Heart right ventricle (tissue), 16 donors: ENCODE results near the gene SYTL3. TPM values are rescaled to one million over a fixed set of nuclear protein-coding genes. Genes with fewer than 3 reads are reported as not detected.

Experiments
- ATAC-seq, 8 donors: fragments of 200-7000 bp; cut with Tn5 transposase; one replicate each; pipeline ENCODE4 v1.9.1; 2020; ENCODE audit warnings: mild to moderate bottlenecking in 8 of 8, moderate library complexity in 8 of 8, moderate number of reproducible peaks in 1 of 8
- DNase-seq, 2 donors: peaks; one replicate each; pipeline ENCODE4 v3.0.0-alpha.2; 2020
- H3K27ac ChIP-seq, 10 donors: fragments of 200-600 bp; sonication (generic) in 2 of 10; one replicate each; pipeline versions ENCODE4 v1.5.0 to v1.8.0; 2020 to 2022; ENCODE audit warnings: mild to moderate bottlenecking in 3 of 10
- H3K27me3 ChIP-seq, 7 donors: fragments of 200-600 bp; one replicate each; pipeline ENCODE4 v1.8.0; 2021 to 2022; ENCODE audit warnings: mild to moderate bottlenecking in 2 of 7
- H3K36me3 ChIP-seq, 9 donors: fragments of 200-600 bp; sonication (generic) in 1 of 9; one replicate each; pipeline versions ENCODE4 v1.5.0 to v1.8.0; 2020 to 2022; ENCODE audit warnings: mild to moderate bottlenecking in 2 of 9
- H3K4me1 ChIP-seq, 9 donors: fragments of 200-600 bp; sonication (generic) in 1 of 9; one replicate each; pipeline versions ENCODE4 v1.5.0 to v1.8.0; 2020 to 2022; ENCODE audit warnings: mild to moderate bottlenecking in 4 of 9
- H3K4me3 ChIP-seq, 10 donors: fragments of 200-600 bp; sonication (generic) in 2 of 10; one replicate each; pipeline versions ENCODE4 v1.5.0 to v1.8.0; 2020 to 2022; ENCODE audit warnings: mild to moderate bottlenecking in 7 of 10, moderate library complexity in 2 of 10
- H3K9me3 ChIP-seq, 11 donors: fragments of 200-600 bp in 10 of 11; sonication (generic) in 2 of 11; one replicate each; pipeline versions ENCODE4 v1.5.0 to v1.8.0; 2013 to 2022; ENCODE audit warnings: mild to moderate bottlenecking in 2 of 11, control low read depth in 1 of 11, moderate library complexity in 1 of 11
- CTCF ChIP-seq, 9 donors: fragments of 200-600 bp; sonication (generic) in 2 of 9; IDR thresholded peaks; one replicate each; pipeline versions ENCODE4 v1.5.0 to v1.8.0; 2021 to 2022; ENCODE audit warnings: antibody characterized with exemption in 9 of 9, mild to moderate bottlenecking in 5 of 9, moderate library complexity in 1 of 9
- WGBS, 2 donors: extraction: QIAGEN DNeasy Blood & Tissue Kit; methylation state at CpG; one replicate each; pipeline ENCODE4 v1.1.7; 2013; ENCODE audit warnings: inconsistent platforms in 1 of 2; 5-methylcytosine and 5-hydroxymethylcytosine counted together
- intact Hi-C, 10 donors: fragments of 100-400 bp; cut with DNase I; formaldehyde crosslinking; loops; one replicate each; pipeline versions ENCODE4 v1.11.1 to v1.14.2; 2022
- polyA plus RNA-seq, 2 donors: library from polyadenylated mRNA; stranded (reverse); fragments of 200-250 nt; gene quantifications; one replicate each; pipeline ENCODE4 v1.2.3, GENCODE V29; 2013
- total RNA-seq, 10 donors: library from RNA; stranded (reverse); fragmentation: NEBNext Ultra II Directional in 3 of 10; extraction: Animal tissue kit (Norgen Biotek cat#: 25700) in 3 of 10; gene quantifications; one replicate each; pipeline versions ENCODE4 v1.2.1 to v1.2.4, GENCODE V29; 2021 to 2023
- donor health status: Arrhythmogenic right ventricular cardiomyopathy.
- donor health status: ischemic (EF 13 %, LVEDD 7.1; RV severe dilation, severe dysfunction).
- donor health status: healthy with polysubstance abuse.
- donor health status: DM: no; HTN: yes; CAD: no.
- donor health status: DM: no; HTN: no; CAD: no.
- donor health status: ischemic (EF 25% LVEDD 6.9; RV normal size, moderate dysfunction).
- donor health status: ischemic (EF 25% LVEDD 5.7; RV mildly dilated, moderate dysfunction).
- donor health status: healthy.
- donor health status: DM: yes; HTN: yes; CAD: no.
- donor health status: Ischemic cardiomyopathy.
- donor health status: ischemic (EF 35%, LVEDD 5.7; RV mildly dilated, moderate dysfunction).
- donor health status: nonischemic (EF 11% LVEDD 7.7; RV severe dilation, severe dysfunction).
- donor health status: DM: yes; HTN: yes; CAD: no.
- donor health status: PGD.
- donor health status: ischemic (EF 29% LVEDD 5.4; RV normal size, mild dysfunction).
- donor health status: nonischemic (EF 23%, LVEDD 6.1; RV moderate dilation, normal function).

Gene SYTL3
- total and polyA plus RNA-seq, 12 donors = 3.6 to 11.9 (median 8.1) TPM

GRCh38 chr6:158711264-158711663, 61.4 kb downstream of the SYTL3 start:
- WGBS, 2 donors = 63 to 66% methylated on average over 10 of the region's 10 CpGs
- DNase-seq (no peak), ATAC-seq (no peak)
- no peak for TF ChIP-seq CTCF (IDR thresholded peaks at IDR 0.05)
- no peaks in the 10 kb centered on the region for H3K27me3 ChIP-seq
- H3K36me3 ChIP-seq = peaks cover 0 to 13% (median 0%) of the 10 kb centered on the region in 9 donors
- no peaks in the 10 kb centered on the region for H3K9me3 ChIP-seq
- intact Hi-C loops = loop anchor here in 1 of 10 donors (5.0 kb wide), 1 partner anchor 261 kb away; no protein-coding TSS in a partner anchor
- H3K27ac ChIP-seq = no peak overlapping the region
- peak overlapping the region in 6 of 10 donors; percentile 15 to 35 (median 23) for H3K4me3 ChIP-seq
- H3K4me1 ChIP-seq = peaks cover 10 to 32% (median 23%) of the 10 kb centered on the region in 9 donors

GRCh38 chr6:158713469-158713868, 63.6 kb downstream of the SYTL3 start:
- H3K27me3 ChIP-seq = no peaks in the 10 kb centered on the region
- ATAC-seq (no peak), DNase-seq (no peak)
- H3K9me3 ChIP-seq = no peaks in the 10 kb centered on the region
- no peak overlapping the region for H3K4me3 ChIP-seq
- no peak overlapping the region for H3K27ac ChIP-seq
- peaks cover 0 to 35% (median 3%) of the 10 kb centered on the region in 9 donors for H3K4me1 ChIP-seq
- no peak for TF ChIP-seq CTCF (IDR thresholded peaks at IDR 0.05)
- peaks cover 0 to 19% (median 0%) of the 10 kb centered on the region in 9 donors for H3K36me3 ChIP-seq
- intact Hi-C loops = loop anchor here in 1 of 10 donors (5.0 kb wide), 1 partner anchor 259 kb away; no protein-coding TSS in a partner anchor
- WGBS, 2 donors = 88 to 89% methylated on average over 6 of the region's 6 CpGs

GRCh38 chr6:158714706-158715105, 64.9 kb downstream of the SYTL3 start:
- intact Hi-C loops = loop anchor here in 3 of 10 donors (5.0 kb wide), 1 partner anchor 258 kb away; no protein-coding TSS in a partner anchor
- DNase-seq (no peak), ATAC-seq (no peak)
- no peaks in the 10 kb centered on the region for H3K27me3 ChIP-seq
- no peak overlapping the region for H3K27ac ChIP-seq
- no peaks in the 10 kb centered on the region for H3K9me3 ChIP-seq
- WGBS, 2 donors = 53 to 62% methylated on average over 8 of the region's 8 CpGs
- TF ChIP-seq CTCF (IDR thresholded peaks at IDR 0.05) = no peak
- H3K4me3 ChIP-seq = no peak overlapping the region
- H3K36me3 ChIP-seq = peaks cover 0 to 22% (median 0%) of the 10 kb centered on the region in 9 donors
- peaks cover 0 to 46% (median 0%) of the 10 kb centered on the region in 9 donors for H3K4me1 ChIP-seq

GRCh38 chr6:158715330-158716311, 65.8 kb downstream of the SYTL3 start:
- 55 to 70% methylated on average over 16 of the region's 16 CpGs for WGBS, 2 donors

More at GRCh38 chr6:158715330-158716311, 65.8 kb downstream of the SYTL3 start:
- Histone ChIP-seq H3K27me3 (no peaks in the 10 kb centered on the region), H3K4me1 (peaks cover 0 to 55% (median 0%) of the 10 kb centered on the region in 9 donors), H3K9me3 (no peaks in the 10 kb centered on the region), H3K36me3 (peaks cover 0 to 22% (median 0%) of the 10 kb centered on the region in 9 donors), H3K4me3 (peak overlapping the region in 1 of 10 donors; percentile 25), H3K27ac (peak overlapping the region in 2 of 10 donors; percentile 9 to 78)
- no peak for TF ChIP-seq CTCF (IDR thresholded peaks at IDR 0.05)
- intact Hi-C loops = loop anchor here in 2 of 10 donors (5.0 kb wide), 1 partner anchor 257 kb away; no protein-coding TSS in a partner anchor
- peak in 2 of 8 donors; percentile 30 to 34 for ATAC-seq
- no peak for DNase-seq
